ENCODE data around the gene BTBD16.

The BTBD16 gene

DNA sequence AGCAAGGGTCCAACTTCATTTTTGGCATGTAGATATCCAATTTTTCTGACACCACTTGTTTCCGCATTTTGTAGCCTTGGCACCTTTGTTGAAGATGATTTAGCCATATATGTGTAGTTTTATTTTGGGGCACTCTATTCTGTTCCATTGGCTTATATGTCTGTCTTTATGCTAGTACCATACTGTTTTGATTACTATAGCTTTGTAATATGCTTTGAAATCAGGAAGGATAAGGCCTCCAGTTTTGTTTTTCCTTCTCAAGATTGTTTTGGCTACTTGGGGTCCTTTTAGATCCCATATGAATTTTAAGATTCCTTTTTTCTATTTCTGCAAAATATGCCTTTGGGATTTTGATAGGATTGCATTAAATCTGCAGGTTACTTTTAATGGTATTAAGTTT, 9.5 kb upstream of the BTBD16 start:
- Histone ChIP-seq H3K23ac (ENCODE audit: low read length) (no peak overlapping the region), H2BK120ac (ENCODE audit: insufficient read depth, low read length, poor library complexity) (no peak overlapping the region), H3K79me2 (ENCODE audit: control insufficient read depth, insufficient read depth, low read length, poor library complexity) (no peaks in the 10 kb centered on the region), H2AK5ac (ENCODE audit: low read length) (no peak overlapping the region), H3K4me1 (ENCODE audit: control insufficient read depth in 1 of 2, insufficient read depth in 2 of 2, low read length in 2 of 2) (no peaks in the 10 kb centered on the region), H3K4me2 (ENCODE audit: low read length) (no peak overlapping the region), H2BK12ac (ENCODE audit: low read length) (no peak overlapping the region), H3K36me3 (ENCODE audit: control insufficient read depth in 1 of 2, insufficient read depth in 2 of 2, low read length in 2 of 2) (no peaks in the 10 kb centered on the region), H3K9ac (ENCODE audit: low read length) (no peak overlapping the region), H3K4me3 (ENCODE audit: low read depth, low read length) (no peak overlapping the region), H3K14ac (ENCODE audit: low read length) (no peak overlapping the region), H3K9me3 (ENCODE audit: insufficient read depth, low read depth, low read length) (no peaks in the 10 kb centered on the region), H3K79me1 (ENCODE audit: low read length) (no peaks in the 10 kb centered on the region), H3K27me3 (ENCODE audit: insufficient read depth, low read length) (no peaks in the 10 kb centered on the region), H3K27ac (ENCODE audit: low read depth, low read length) (no peak overlapping the region), H2BK5ac (ENCODE audit: low read depth, low read length, poor library complexity) (no peak overlapping the region), H4K91ac (ENCODE audit: low read depth, low read length) (no peak overlapping the region), H4K12ac (ENCODE audit: low read depth, low read length) (no peak overlapping the region), H4K8ac (ENCODE audit: low read depth, low read length) (no peak overlapping the region), H3K4ac (ENCODE audit: low read depth, low read length) (no peak overlapping the region), H2AFZ (ENCODE audit: insufficient read depth, low read length, poor library complexity) (no peak overlapping the region), H3K18ac (ENCODE audit: low read length) (no peak overlapping the region)
- WGBS (ENCODE audit: extremely low coverage, insufficient coverage, insufficient read length), result no CpG with 5 or more reads among the region's 1 CpG
- DNase-seq, result no peak

DNA sequence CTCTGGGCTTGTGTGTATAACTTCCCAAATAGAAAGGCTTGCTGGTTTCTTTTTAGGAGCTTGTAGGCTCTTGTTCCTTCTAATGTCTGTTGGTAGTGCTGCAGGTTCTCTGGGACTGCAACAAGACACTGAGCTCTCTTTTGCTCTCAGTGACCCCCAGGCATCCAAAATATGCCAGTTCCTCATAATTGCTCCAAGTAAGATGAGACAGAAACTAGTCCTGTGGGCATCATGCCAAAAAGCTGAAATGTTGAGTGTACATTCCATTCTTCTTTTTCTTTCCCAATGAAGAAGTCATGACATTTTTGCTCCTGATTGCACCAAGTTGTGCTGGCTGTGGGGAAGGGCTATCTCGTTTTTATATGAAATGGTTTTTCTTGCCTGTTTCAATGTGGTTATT, 7.1 kb upstream of the BTBD16 start:
- H3K4me1 ChIP-seq (ENCODE audit: control insufficient read depth in 1 of 2, insufficient read depth in 2 of 2, low read length in 2 of 2), result no peaks in the 10 kb centered on the region
- H3K9me3 ChIP-seq (ENCODE audit: insufficient read depth, low read depth, low read length), result no peaks in the 10 kb centered on the region
- H3K27ac ChIP-seq (ENCODE audit: low read depth, low read length), result no peak overlapping the region
- no peaks in the 10 kb centered on the region for H3K79me1 ChIP-seq (ENCODE audit: low read length)
- no peak overlapping the region for H2BK5ac ChIP-seq (ENCODE audit: low read depth, low read length, poor library complexity)
- no peak overlapping the region for H3K14ac ChIP-seq (ENCODE audit: low read length)
- H3K27me3 ChIP-seq (ENCODE audit: insufficient read depth, low read length), result no peaks in the 10 kb centered on the region
- H2AK5ac ChIP-seq (ENCODE audit: low read length), result no peak overlapping the region
- no peak overlapping the region for H3K4me3 ChIP-seq (ENCODE audit: low read depth, low read length)
- DNase-seq, result peak; percentile 74 to 93
- H3K23ac ChIP-seq (ENCODE audit: low read length), result no peak overlapping the region
- no peak overlapping the region for H3K4ac ChIP-seq (ENCODE audit: low read depth, low read length)
- H3K79me2 ChIP-seq (ENCODE audit: control insufficient read depth, insufficient read depth, low read length, poor library complexity), result no peaks in the 10 kb centered on the region
- H2AFZ ChIP-seq (ENCODE audit: insufficient read depth, low read length, poor library complexity), result no peak overlapping the region
- no peak overlapping the region for H4K12ac ChIP-seq (ENCODE audit: low read depth, low read length)
- no peak overlapping the region for H2BK120ac ChIP-seq (ENCODE audit: insufficient read depth, low read length, poor library complexity)
- H3K9ac ChIP-seq (ENCODE audit: low read length), result no peak overlapping the region
- no peak overlapping the region for H4K91ac ChIP-seq (ENCODE audit: low read depth, low read length)
- H3K36me3 ChIP-seq (ENCODE audit: control insufficient read depth in 1 of 2, insufficient read depth in 2 of 2, low read length in 2 of 2), result no peaks in the 10 kb centered on the region
- WGBS (ENCODE audit: extremely low coverage, insufficient coverage, insufficient read length), result no CpG with 5 or more reads among the region's 1 CpG
- no peak overlapping the region for H3K4me2 ChIP-seq (ENCODE audit: low read length)
- no peak overlapping the region for H4K8ac ChIP-seq (ENCODE audit: low read depth, low read length)
- H2BK12ac ChIP-seq (ENCODE audit: low read length), result no peak overlapping the region
- H3K18ac ChIP-seq (ENCODE audit: low read length), result no peak overlapping the region

DNA sequence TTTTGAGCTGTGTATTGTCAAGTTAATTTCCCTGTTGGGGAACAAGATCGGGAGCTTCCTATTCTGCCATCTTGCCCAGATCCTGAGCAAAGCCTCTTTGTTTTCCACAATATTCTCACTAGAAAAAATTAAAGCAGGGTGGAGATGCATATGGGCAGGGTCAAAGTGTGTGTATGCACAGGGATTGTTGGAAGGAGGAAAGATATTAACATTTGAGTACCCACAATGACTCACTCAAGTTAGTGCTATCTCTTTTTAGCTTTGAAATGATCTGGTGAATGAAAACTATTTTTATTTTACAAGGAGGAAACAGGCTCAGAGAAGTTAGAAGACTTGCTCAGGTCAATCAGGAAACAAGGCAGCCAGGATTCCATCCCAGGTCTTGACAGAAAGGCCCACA, 6.7 kb upstream of the BTBD16 start:
- H4K91ac ChIP-seq (ENCODE audit: low read depth, low read length), result no peak overlapping the region
- WGBS (ENCODE audit: extremely low coverage, insufficient coverage, insufficient read length), result no CpG with 5 or more reads among the region's 1 CpG

DNA sequence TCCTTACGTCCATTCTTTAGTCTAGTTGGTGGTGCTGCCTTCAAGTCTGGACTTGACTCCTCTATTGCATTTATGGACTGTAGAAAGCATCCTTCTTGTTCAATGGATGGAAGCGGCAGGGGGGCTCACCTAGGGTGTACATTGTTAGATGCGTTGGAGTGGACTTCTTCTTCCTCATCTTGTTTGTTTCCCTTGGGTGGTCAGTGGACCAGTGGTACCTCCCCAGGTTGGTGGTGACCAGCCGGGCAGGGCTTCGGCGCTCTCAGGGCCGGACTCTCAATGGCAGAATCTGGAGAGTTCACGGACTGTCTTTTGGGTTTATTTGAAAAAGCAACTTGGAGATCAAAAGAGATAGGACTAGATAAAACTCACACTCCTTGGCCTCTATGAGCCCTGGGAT, 6.2 kb upstream of the BTBD16 start:
- DNase-seq, result no peak
- H3K27ac ChIP-seq (ENCODE audit: low read depth, low read length), result no peak overlapping the region
- no CpG with 5 or more reads among the region's 8 CpGs for WGBS (ENCODE audit: extremely low coverage, insufficient coverage, insufficient read length)
- no peak overlapping the region for H4K91ac ChIP-seq (ENCODE audit: low read depth, low read length)
- H4K12ac ChIP-seq (ENCODE audit: low read depth, low read length), result no peak overlapping the region
- H3K4me2 ChIP-seq (ENCODE audit: low read length), result no peak overlapping the region
- no peak overlapping the region for H4K8ac ChIP-seq (ENCODE audit: low read depth, low read length)
- no peak overlapping the region for H3K9ac ChIP-seq (ENCODE audit: low read length)
- no peaks in the 10 kb centered on the region for H3K79me2 ChIP-seq (ENCODE audit: control insufficient read depth, insufficient read depth, low read length, poor library complexity)
- H3K79me1 ChIP-seq (ENCODE audit: low read length), result no peaks in the 10 kb centered on the region
- no peaks in the 10 kb centered on the region for H3K27me3 ChIP-seq (ENCODE audit: insufficient read depth, low read length)
- H3K18ac ChIP-seq (ENCODE audit: low read length), result no peak overlapping the region
- H2BK12ac ChIP-seq (ENCODE audit: low read length), result no peak overlapping the region
- no peak overlapping the region for H2AFZ ChIP-seq (ENCODE audit: insufficient read depth, low read length, poor library complexity)
- no peak overlapping the region for H2BK120ac ChIP-seq (ENCODE audit: insufficient read depth, low read length, poor library complexity)
- H3K36me3 ChIP-seq (ENCODE audit: control insufficient read depth in 1 of 2, insufficient read depth in 2 of 2, low read length in 2 of 2), result no peaks in the 10 kb centered on the region
- H3K14ac ChIP-seq (ENCODE audit: low read length), result no peak overlapping the region
- H3K4me1 ChIP-seq (ENCODE audit: control insufficient read depth in 1 of 2, insufficient read depth in 2 of 2, low read length in 2 of 2), result no peaks in the 10 kb centered on the region
- H3K4me3 ChIP-seq (ENCODE audit: low read depth, low read length), result no peak overlapping the region
- H2AK5ac ChIP-seq (ENCODE audit: low read length), result no peak overlapping the region
- no peak overlapping the region for H3K4ac ChIP-seq (ENCODE audit: low read depth, low read length)
- no peak overlapping the region for H2BK5ac ChIP-seq (ENCODE audit: low read depth, low read length, poor library complexity)
- no peaks in the 10 kb centered on the region for H3K9me3 ChIP-seq (ENCODE audit: insufficient read depth, low read depth, low read length)
- H3K23ac ChIP-seq (ENCODE audit: low read length), result no peak overlapping the region

More for the DNA sequence above, 6.7 kb upstream of the BTBD16 start:
- no peaks in the 10 kb centered on the region for H3K79me1 ChIP-seq (ENCODE audit: low read length)
- no peak overlapping the region for H3K4me3 ChIP-seq (ENCODE audit: low read depth, low read length)
- H3K9ac ChIP-seq (ENCODE audit: low read length), result no peak overlapping the region
- H3K27me3 ChIP-seq (ENCODE audit: insufficient read depth, low read length), result no peaks in the 10 kb centered on the region
- DNase-seq, result peak in 1 of 2 donors; percentile 35
- no peaks in the 10 kb centered on the region for H3K36me3 ChIP-seq (ENCODE audit: control insufficient read depth in 1 of 2, insufficient read depth in 2 of 2, low read length in 2 of 2)
- H3K4me1 ChIP-seq (ENCODE audit: control insufficient read depth in 1 of 2, insufficient read depth in 2 of 2, low read length in 2 of 2), result no peaks in the 10 kb centered on the region
- no peak overlapping the region for H3K14ac ChIP-seq (ENCODE audit: low read length)
- no peak overlapping the region for H4K8ac ChIP-seq (ENCODE audit: low read depth, low read length)
- no peak overlapping the region for H2BK120ac ChIP-seq (ENCODE audit: insufficient read depth, low read length, poor library complexity)
- H3K4me2 ChIP-seq (ENCODE audit: low read length), result no peak overlapping the region
- no peak overlapping the region for H3K23ac ChIP-seq (ENCODE audit: low read length)
- no peak overlapping the region for H3K4ac ChIP-seq (ENCODE audit: low read depth, low read length)
- no peak overlapping the region for H3K27ac ChIP-seq (ENCODE audit: low read depth, low read length)
- H2BK12ac ChIP-seq (ENCODE audit: low read length), result no peak overlapping the region
- no peak overlapping the region for H2AK5ac ChIP-seq (ENCODE audit: low read length)
- H2AFZ ChIP-seq (ENCODE audit: insufficient read depth, low read length, poor library complexity), result no peak overlapping the region
- no peak overlapping the region for H4K12ac ChIP-seq (ENCODE audit: low read depth, low read length)
- no peak overlapping the region for H3K18ac ChIP-seq (ENCODE audit: low read length)
- H2BK5ac ChIP-seq (ENCODE audit: low read depth, low read length, poor library complexity), result no peak overlapping the region
- no peaks in the 10 kb centered on the region for H3K9me3 ChIP-seq (ENCODE audit: insufficient read depth, low read depth, low read length)
- H3K79me2 ChIP-seq (ENCODE audit: control insufficient read depth, insufficient read depth, low read length, poor library complexity), result no peaks in the 10 kb centered on the region

Measured in trophoblast cell (in vitro differentiated cells and primary cell).